ENCODE data around the gene PHF20. TPM values are rescaled to one million over a fixed set of nuclear protein-coding genes. Genes with fewer than 3 reads are reported as not detected.

Gene PHF20
- total and polyA plus RNA-seq, 2 of the 13 experiments (the other 11 are each of a cell fraction or from before 2014, with no cell fraction given) = 22.8 to 34.1 TPM

- TF ChIP-seq PBX2 (CRISPR knock-in tag; IDR thresholded peaks at IDR 0.05) = no peak
- no peak for TF ChIP-seq CTCF (CRISPR knock-in tag; IDR thresholded peaks at IDR 0.05)
- no peak for TF ChIP-seq HDAC2 (CRISPR knock-in tag; IDR thresholded peaks at IDR 0.05)
- TF ChIP-seq MAX (IDR thresholded peaks at IDR 0.05) = no peak
- TF ChIP-seq ZNF703 (CRISPR knock-in tag; IDR thresholded peaks at IDR 0.05; ENCODE audit: borderline replicate concordance) = no peak
- TF ChIP-seq PAF1 (CRISPR knock-in tag; IDR thresholded peaks at IDR 0.05) = peak; percentile 79; the same call in 1 of the 2 replicates
- no peak for TF ChIP-seq ZNF17 (CRISPR knock-in tag; IDR thresholded peaks at IDR 0.05)
- TF ChIP-seq ZNF652 (CRISPR knock-in tag; IDR thresholded peaks at IDR 0.05; ENCODE audit: borderline replicate concordance, low read depth) = 0 out of 2 replicates have a peak, but pooled peaks have one; percentile 49
- TF ChIP-seq DZIP1 (CRISPR knock-in tag; IDR thresholded peaks at IDR 0.05) = no peak
- TF ChIP-seq ZNF850 (CRISPR knock-in tag; conservative IDR thresholded peaks at IDR 0.05) = no peak
- TF ChIP-seq CEBPB (IDR thresholded peaks at IDR 0.05; ENCODE audit: borderline replicate concordance, low read depth, low read length) = no peak
- no peak for TF ChIP-seq KLF13 (CRISPR knock-in tag; IDR thresholded peaks at IDR 0.05)
- TF ChIP-seq SOX6 (IDR thresholded peaks at IDR 0.05) = no peak
- TF ChIP-seq SOX6 (CRISPR knock-in tag; IDR thresholded peaks at IDR 0.05) = no peak
- TF ChIP-seq ZNF160 (CRISPR knock-in tag; IDR thresholded peaks at IDR 0.05) = no peak
- TF ChIP-seq ZNF383 (CRISPR knock-in tag; IDR thresholded peaks at IDR 0.05; ENCODE audit: borderline replicate concordance) = no peak
- TF ChIP-seq SMARCC2 (IDR thresholded peaks at IDR 0.05) = peak; percentile 35; the same call in 1 of the 2 replicates
- no peak for TF ChIP-seq ELK4 (CRISPR knock-in tag; IDR thresholded peaks at IDR 0.05; ENCODE audit: borderline replicate concordance)
- 0 out of 2 replicates have a peak, but pooled peaks have one; percentile 8 for TF ChIP-seq ZSCAN22 (CRISPR knock-in tag; IDR thresholded peaks at IDR 0.05)
- TF ChIP-seq FLYWCH1 (CRISPR knock-in tag; IDR thresholded peaks at IDR 0.05) = no peak
- TF ChIP-seq POLR2A (IDR thresholded peaks at IDR 0.05; ENCODE audit: insufficient read depth in 1 of 2, low read depth in 2 of 2, low read length in 2 of 2) = no peak; a peak in 2 of 4 replicates
- peak; percentile 24; the same call in 1 of the 2 replicates for TF ChIP-seq NR2F6 (IDR thresholded peaks at IDR 0.05)
- TF ChIP-seq NR2F6 (CRISPR knock-in tag; IDR thresholded peaks at IDR 0.05) = 0 out of 2 replicates have a peak, but pooled peaks have one; percentile 25
- TF ChIP-seq ZNF672 (CRISPR knock-in tag; IDR thresholded peaks at IDR 0.05) = no peak
- TF ChIP-seq ZNF558 (CRISPR knock-in tag; IDR thresholded peaks at IDR 0.05; ENCODE audit: borderline replicate concordance) = no peak
Measured at GRCh38 chr20:35742741-35743523, 28.9 kb upstream of the PHF20 start (continued).
